Sigmoid colon (tissue), 3 donors: ENCODE data around the gene TIGIT.

Experiments
- CTCF ChIP-seq, 4 experiments: fragments of 450-650 bp in 3 of 4; fragments of 200-600 bp in 1 of 4; IDR thresholded peaks; one replicate each; pipeline ENCODE4 v1.5.1; 2016 to 2019; ENCODE audit warnings: antibody characterized with exemption in 4 of 4, mild to moderate bottlenecking in 3 of 4, moderate library complexity in 2 of 4
- POLR2A ChIP-seq, 2 donors: fragments of 450-650 bp; IDR thresholded peaks; one replicate each; pipeline ENCODE4 v1.6.1; 2016; ENCODE audit warnings: antibody characterized with exemption in 2 of 2, mild to moderate bottlenecking in 2 of 2, moderate library complexity in 2 of 2

DNA sequence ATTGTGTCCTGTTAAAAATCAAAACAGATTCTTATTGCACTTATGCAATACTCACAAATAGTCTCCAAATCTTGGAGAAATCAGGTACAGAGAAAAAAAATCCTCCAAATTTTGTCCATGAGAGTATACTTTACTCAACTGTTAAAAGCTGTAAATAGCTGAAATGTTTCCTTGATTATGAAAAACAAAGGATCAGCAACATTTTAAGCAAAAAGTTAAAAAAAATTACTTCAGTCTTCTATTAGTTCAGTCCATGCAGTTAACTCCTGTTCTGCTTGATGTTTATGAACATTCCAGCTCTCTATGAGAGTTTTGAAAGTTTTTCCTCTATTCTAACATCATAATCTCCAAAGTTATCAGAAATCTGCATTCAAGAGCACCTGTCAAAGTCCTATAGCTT, 33.7 kb upstream of the TIGIT start:
- TF ChIP-seq POLR2A (IDR thresholded peaks at IDR 0.05) (no peak), CTCF (IDR thresholded peaks at IDR 0.05) (no peak)
